HL-60 (cell line): ENCODE measurements around the gene PPP1R3C.

ENCODE experiments used
- GABPA ChIP-seq: IDR thresholded peaks from 2 replicates; pipeline ENCODE4 v1.6.1; 2012; ENCODE audit warnings: low read depth
- POLR2AphosphoS5 ChIP-seq: IDR thresholded peaks from 2 replicates; pipeline ENCODE4 v1.6.1; 2012; ENCODE audit warnings: low read depth
- SPI1 ChIP-seq: IDR thresholded peaks from 2 replicates; pipeline ENCODE4 v1.6.1; 2012; ENCODE audit warnings: low read depth, mild to moderate bottlenecking, borderline replicate concordance
- TF ChIP-seq, protein P1 (sequence below): IDR thresholded peaks from one replicate; pipeline ENCODE4 v1.5.1; 2011; ENCODE audit warnings: low read length, control low read depth, inconsistent platforms; ENCODE audit not compliant: insufficient read depth
- TF ChIP-seq, protein P2 (sequence below): IDR thresholded peaks from 2 replicates; pipeline ENCODE4 v1.6.1; 2012; ENCODE audit warnings: low read depth; ENCODE audit not compliant: insufficient replicate concordance

DNA sequence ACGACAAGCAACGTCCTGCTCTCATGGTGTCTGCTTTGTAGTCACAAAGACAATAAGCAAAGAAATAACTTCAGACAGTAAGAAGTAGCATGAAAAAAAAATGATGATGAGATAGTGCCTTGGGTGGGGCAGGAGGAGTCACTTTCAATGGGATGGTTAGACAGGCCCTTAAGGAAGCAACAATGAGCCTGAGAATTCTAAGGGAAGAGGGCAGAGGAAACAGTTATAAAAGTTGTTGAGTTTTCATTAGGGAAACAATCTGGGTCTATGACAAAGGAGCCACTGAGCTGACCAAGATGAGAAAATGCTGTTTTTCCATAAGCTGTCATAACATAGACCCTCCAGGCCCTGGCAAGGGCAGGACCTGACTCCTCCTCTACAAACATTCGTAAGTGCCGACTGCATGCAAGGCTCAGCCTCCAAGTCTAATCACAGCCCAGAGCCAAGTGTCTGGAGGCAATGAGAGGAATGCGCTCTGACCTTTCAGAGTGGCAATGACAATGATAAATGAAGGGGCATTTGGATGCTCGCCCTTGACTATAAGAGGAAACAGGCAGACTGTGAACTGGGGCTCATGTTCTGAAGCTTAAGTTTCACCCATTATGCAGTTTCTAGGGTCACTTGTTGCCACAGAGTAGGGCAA, 43.7 kb downstream of the PPP1R3C start:
- TF ChIP-seq, protein P1, sequence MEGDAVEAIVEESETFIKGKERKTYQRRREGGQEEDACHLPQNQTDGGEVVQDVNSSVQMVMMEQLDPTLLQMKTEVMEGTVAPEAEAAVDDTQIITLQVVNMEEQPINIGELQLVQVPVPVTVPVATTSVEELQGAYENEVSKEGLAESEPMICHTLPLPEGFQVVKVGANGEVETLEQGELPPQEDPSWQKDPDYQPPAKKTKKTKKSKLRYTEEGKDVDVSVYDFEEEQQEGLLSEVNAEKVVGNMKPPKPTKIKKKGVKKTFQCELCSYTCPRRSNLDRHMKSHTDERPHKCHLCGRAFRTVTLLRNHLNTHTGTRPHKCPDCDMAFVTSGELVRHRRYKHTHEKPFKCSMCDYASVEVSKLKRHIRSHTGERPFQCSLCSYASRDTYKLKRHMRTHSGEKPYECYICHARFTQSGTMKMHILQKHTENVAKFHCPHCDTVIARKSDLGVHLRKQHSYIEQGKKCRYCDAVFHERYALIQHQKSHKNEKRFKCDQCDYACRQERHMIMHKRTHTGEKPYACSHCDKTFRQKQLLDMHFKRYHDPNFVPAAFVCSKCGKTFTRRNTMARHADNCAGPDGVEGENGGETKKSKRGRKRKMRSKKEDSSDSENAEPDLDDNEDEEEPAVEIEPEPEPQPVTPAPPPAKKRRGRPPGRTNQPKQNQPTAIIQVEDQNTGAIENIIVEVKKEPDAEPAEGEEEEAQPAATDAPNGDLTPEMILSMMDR = no peak
- TF ChIP-seq, protein P2, sequence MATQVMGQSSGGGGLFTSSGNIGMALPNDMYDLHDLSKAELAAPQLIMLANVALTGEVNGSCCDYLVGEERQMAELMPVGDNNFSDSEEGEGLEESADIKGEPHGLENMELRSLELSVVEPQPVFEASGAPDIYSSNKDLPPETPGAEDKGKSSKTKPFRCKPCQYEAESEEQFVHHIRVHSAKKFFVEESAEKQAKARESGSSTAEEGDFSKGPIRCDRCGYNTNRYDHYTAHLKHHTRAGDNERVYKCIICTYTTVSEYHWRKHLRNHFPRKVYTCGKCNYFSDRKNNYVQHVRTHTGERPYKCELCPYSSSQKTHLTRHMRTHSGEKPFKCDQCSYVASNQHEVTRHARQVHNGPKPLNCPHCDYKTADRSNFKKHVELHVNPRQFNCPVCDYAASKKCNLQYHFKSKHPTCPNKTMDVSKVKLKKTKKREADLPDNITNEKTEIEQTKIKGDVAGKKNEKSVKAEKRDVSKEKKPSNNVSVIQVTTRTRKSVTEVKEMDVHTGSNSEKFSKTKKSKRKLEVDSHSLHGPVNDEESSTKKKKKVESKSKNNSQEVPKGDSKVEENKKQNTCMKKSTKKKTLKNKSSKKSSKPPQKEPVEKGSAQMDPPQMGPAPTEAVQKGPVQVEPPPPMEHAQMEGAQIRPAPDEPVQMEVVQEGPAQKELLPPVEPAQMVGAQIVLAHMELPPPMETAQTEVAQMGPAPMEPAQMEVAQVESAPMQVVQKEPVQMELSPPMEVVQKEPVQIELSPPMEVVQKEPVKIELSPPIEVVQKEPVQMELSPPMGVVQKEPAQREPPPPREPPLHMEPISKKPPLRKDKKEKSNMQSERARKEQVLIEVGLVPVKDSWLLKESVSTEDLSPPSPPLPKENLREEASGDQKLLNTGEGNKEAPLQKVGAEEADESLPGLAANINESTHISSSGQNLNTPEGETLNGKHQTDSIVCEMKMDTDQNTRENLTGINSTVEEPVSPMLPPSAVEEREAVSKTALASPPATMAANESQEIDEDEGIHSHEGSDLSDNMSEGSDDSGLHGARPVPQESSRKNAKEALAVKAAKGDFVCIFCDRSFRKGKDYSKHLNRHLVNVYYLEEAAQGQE = no peak
- TF ChIP-seq POLR2AphosphoS5 (no peak), SPI1 (no peak), GABPA (no peak)
